ENCODE data around the gene FRMD3.
A peak's percentile ranks its signal among the peaks of the same experiment; 100 is the strongest.

Gene FRMD3

DNA sequence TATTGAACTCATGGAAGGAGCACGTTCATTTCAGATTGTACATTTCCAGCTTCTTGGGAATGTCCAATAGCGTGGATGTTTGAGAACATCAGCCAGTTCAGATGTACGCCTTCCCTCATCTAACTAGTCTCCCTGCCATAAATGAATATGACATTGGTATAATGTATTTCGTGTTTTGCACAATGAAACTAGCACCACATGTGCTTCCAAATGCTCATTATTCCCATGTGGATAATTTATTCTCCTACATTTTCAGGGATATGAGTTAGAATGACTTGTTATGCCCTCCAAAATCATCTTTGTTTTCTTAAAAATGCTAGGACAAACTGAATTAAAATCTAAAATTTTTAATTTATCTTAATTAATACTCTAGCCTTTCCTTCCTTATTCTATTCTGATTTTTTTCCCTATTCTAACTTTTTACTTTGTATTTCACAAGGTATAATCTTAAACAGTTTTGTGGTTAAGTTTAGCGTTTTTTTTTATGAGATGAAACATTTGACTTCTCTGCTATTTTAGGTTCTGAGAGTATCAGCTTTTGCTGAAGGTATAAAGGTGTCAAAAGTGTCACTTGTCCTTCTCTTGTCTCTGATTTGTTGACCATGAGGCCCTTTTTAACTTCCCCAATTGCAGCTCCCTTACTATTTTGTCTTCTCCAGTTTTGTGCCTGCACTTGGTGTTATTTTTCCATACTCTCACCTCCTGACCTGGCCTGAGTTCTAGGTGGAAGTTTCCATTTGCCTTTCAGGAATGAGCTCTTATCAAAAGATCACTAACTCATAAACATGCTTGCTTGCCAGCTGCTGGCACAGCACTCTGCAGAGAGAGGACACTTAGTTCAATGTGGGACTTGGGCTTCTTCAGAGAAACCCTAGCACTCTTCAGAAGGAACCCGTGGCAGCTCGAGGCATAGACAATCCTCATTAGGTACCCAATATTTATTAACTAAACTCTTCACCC is 106.8 kb downstream of the FRMD3 start:
- DNase-seq = no peak

DNA sequence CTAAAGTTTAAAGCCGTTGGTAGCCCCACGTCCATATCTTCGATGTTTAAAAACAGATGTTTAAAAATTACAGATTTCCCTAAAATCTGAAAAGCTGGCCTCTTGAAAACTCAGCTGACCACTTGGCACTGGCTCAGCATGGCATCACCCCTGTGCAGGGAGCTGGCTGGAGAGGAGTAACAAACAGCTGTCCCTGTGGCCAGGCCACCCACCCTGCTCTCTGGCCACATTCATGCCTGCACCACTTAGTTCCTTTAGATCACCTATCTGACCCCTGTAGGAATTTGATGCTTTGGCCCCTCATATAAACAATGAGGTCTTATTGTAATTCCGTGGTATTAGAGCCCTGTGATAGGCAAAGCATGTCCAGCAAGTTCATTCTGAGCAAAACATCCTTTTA is 107.5 kb downstream of the FRMD3 start:
- DNase-seq = no peak

DNA sequence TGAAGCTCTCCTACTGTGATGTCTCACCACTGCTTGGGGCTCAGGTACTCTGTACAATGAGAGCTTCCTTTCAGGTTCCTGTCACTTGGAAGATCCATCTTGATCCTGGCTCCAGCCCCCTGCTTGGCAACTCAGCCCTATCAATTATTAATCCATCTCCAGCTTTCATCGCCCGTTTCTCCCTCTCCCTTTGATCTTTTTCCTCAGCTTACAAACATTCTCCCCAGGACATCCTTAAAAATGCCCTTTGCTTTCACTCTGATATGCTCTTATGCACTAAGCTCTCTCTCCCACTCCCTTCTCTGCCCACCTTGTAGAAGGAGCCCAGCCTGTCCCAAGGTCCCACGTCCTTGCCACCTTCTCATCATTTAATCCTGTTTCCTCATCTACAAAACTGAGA is 109.0 kb downstream of the FRMD3 start:
- DNase-seq = no peak

DNA sequence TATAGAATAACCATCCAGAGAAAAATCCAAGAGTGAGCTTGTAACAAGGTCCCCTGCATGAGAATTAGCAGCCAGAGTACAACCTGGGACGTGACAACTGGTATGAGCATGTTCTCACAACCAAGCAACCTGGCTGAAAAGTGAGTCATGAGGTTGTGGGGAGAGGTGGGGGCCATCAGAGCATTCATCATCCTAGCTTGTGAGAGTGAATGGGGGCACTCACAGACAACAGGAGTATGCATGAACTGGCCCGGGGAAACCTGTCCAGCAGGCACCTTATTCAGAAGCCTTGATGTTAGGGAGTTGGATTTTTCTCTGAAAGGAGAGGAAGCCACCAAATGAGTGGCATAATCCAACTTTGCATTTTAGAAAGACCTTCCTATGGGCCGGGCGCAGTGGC is 113.0 kb downstream of the FRMD3 start:
- no peak for DNase-seq

DNA sequence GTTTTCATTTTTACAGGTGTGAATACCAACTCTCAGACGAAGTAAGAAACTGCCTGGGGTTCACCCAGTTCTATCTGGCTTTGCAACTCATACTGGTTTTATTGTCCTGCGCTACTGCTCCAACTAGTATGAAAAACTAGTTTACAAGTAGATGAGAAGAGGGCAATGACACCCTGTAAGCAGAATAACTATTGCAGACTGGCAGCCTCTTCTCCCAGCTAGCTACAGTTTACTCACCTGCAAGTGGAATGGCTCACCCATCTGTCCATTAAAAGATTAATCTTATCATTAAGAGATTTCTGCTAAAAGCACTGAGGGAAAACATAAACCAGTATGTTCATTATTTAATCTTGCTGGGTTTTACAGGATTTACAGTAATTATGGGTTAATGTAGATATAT is 113.4 kb downstream of the FRMD3 start:
- DNase-seq = no peak

DNA sequence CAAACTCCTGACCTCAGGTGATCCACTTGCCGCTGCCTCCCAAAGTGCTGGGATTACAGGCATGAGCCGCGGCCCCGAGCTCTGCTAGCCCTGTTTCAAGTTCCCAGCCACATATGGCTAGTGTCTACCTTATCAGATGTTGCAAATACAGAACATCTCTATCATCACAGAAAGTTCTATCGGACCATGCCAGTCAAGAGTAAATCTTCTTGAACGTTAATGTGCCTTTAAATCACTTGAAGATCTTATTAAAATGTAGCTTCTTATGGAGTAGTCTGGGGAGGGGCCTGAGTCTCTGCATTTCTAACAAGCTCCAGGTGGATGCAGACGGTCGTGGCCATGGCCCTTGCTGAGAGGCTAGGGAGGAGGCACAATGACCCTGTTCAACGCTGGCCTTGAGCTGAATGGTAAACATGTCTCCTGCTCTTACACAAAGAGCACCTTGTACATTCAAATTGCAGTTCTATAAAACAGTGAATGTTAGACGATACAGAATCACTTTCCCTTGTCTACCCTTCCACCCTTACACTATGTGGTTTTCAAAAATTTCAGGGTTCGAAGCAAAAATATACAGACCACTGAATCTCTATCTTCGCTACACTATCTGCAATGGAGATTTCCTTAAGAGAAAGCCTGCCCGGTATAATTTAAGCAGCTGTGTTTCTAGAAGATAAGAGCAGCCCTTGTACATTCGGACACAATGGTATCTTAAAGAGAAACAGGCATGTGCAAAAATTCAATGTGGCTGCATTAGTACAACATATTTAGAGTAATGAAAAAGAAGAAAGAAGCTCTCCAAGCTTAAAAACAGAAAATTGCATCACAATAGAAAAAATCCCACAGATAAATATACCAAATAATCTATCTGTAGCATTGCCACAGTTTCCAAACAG is 114.1 kb downstream of the FRMD3 start:
- DNase-seq = no peak

DNA sequence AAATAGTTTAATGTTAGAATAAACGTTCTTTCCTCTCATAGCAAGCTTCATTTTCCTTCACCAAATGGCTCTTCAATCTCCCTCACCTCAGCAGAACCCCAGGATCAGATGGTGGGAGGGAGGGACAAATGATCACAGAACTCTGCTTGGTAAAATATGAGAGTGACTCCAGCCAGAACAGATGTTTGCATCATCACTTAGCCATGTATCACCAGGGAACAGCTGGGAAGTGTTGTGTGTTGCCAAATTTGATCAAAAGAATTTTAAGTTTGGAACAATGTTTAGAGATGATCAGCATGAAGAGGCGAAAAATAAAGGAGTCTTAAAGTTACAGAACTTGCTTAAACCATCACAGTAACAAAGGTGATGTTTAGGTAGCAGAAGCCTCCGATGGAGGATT is 115.7 kb downstream of the FRMD3 start:
- DNase-seq = no peak

DNA sequence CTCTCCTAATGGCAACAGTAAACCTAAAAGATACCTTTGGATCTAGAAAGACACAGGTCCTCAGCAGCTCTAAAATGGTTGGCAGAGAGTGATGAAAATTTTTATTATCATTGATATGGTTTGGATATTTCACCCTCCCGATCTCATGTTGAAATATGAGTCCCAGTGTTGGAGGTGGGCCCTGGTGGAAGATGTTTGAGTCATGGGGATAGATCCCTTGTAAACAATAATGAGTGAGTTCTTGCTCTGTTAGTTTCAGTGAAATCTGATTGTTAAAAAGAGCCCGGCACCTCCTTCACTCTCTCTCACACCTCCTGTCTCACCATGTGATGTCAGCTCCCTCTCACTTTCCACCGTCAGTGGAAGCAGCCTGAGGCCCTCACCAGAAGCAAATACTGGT is 117.7 kb downstream of the FRMD3 start:
- no peak for DNase-seq

DNA sequence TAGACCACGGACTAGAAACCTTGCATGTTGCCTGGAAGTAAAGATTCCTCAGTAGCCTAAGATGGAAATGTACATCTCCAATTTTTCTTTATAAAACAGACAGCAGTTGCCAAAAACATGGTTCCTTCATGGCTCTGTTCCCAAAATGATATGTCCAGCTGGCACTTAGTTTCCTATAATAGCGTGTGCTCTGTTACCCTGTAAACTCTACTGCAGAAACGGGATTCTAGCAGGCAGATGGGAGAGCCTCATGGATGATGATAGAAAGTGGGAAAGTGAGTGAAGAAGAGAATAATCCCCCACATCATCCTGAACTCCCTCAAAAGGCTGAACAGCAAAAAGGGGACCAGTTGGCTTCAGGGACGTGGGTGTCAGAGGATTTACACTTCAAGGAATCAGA is 118.2 kb downstream of the FRMD3 start:
- no peak for DNase-seq

DNA sequence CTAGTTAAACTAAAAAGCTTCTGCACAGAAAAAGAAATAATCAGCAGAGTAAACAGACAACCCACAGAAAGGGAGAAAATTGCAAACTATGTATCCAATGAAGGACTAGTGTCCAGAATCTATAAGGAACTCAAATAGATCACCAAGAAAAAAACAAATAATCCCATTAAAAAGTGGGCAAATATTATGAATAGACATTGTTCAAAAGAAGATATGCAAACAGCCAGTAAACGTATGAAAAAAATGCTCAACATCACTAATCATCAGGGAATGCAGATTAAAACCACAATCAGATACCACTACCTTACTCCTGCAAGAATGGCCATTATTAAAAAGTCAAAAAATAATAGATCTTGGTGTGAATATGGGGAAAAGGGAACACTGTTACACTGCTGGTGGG is 119.9 kb downstream of the FRMD3 start:
- no peak for DNase-seq

DNA sequence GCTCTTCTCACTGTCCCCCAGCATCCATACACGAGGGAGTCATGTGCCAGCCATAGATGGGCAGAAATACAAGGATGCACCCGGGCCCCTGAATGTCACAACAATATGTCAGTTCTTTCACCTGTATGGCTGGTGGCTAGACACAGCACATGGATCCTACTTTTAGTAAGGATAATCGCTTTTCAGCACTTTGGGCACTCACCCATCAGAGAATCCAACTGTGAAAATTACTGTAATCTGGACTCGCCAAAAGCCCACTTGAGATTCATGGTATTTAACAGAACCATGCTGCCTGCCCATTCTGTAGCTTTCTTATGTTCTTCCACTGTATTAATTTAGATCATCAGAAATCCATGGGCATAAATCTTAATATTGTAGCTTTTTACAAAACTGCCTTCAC is 124.8 kb downstream of the FRMD3 start:
- DNase-seq = no peak

DNA sequence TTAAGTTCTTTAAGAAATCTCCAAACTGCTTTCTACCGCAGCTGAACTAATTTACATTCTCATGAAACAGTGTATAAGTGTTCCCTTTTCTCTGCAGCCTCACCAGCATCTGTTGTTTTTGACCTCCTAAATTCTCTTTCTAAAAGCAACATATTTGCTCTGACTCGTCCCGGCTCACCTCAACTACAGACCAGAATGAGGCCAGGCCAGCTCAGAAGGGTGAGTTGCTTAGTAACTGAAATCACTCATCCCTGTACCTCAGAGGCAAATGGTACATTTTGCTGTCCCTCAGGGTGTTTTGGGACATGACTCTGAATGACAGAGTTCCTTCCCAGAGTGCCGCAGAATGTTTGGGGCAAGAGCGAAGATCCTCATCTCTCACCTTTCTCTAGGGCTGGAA is 127.5 kb downstream of the FRMD3 start:
- no peak for DNase-seq

DNA sequence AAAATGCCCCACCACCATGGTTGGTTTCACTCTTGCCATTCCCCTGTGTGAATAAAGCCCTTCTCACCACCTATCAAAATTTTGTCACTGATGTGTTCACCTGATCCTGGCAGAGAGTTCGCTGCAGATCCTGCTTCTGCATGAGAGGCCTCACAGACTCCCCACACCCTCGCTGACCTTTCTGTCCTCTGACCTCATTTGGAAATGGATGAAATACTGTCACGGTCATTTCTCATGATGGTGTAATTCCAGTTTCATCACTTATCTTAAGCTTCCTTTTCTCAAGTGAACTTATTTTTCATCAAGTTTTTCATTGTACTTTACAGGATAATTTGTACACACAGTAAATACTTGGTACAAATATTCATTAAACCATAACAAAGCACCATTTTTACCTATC is 131.3 kb downstream of the FRMD3 start:
- no peak for DNase-seq

DNA sequence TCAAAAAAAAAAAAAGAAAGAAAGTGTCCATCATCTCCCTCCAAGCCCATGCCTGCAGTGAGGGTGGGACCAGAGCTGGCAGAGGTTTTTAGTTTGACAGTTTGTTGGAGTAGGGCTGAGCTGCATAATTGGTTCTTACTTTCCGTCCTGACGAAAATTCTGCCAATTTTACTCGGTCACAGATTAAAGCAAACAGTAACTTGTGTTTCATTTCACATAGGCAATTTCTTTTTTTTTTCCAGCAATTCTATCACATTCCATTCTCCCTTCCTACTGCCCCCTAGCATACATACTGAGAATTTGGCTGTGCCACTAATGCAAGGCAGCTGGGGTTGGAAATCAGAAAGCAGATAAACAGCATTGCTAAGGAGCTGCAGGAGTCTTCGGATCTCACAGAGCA is 132.4 kb downstream of the FRMD3 start:
- DNase-seq = no peak

DNA sequence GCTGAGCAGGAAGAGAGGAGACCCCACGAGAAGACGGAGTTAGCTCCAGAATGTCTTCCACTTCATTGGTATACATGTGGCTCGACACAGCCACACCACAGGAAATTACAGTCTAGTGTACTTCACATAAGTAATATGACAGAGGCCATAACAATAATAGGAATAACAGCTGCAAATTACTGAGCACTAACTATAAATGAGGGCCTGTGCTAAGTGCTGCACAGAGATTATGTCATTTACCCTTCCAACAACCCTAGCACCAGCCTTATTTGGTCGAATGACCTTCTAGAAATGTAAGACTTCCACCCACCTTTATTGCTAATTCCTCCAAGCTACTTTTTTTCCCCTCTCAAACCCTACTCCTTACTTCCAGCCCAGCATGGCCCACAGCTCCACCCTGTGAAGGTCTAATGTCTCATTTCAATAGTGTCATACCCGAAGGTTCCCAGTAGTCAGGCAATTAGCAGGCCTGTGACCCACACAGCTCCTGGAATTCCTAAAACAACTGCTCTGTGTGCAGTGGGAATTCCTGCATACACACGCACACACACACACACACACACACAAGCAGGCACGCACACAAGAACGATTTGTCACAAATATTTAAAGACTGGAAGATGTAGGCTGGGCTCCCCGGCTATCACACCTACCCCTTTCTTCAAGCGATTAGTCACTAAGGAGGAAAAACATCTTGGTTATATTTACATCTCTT is 134.5 kb downstream of the FRMD3 start:
- peak; percentile 78 for DNase-seq

DNA sequence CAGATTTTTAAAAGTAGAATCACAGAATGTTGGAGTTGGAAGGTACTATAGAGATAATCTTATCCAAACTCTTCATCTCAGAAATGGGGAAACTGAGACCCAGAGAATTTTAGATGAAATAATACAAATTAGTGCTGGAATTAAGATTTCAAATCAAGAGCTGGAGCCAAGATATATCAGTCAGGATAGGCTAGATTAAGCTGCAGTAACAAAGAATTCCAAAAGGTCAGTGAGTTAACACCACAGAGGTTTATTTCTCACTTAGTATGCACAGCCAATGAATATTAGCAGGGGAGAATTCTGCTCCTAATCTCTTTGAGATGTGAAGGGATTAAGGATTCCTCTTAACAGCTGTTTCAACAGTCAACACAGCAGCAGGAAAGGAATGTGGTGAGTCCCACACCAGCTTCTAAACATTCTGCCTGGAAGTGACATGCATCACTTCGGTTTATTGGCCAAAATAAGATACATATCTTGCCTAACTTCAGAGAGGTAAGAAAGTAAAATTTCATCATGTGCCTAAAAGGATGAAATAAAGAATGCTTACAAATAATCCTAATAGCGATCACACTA is 136.8 kb downstream of the FRMD3 start:
- DNase-seq = peak; percentile 59

DNA sequence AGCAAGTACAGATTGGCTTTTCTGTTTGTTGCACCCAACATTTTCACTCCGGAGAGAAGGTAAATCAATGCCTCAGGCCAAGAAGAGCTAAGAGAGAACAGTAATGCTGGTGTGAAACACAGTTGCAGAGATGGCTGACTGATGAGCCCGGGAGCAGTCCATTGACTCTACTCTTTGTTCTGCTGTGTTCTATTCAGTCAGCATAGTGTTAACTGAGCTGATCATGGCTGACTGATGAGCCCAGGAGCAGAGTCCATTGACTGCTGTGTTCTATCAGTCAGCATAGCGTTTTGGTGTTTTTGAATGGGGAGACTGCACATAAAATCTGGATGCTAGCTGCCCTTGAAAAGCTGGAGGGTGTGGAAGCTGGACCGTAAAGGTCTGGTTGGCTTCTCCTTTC is 141.4 kb downstream of the FRMD3 start:
- DNase-seq = no peak

DNA sequence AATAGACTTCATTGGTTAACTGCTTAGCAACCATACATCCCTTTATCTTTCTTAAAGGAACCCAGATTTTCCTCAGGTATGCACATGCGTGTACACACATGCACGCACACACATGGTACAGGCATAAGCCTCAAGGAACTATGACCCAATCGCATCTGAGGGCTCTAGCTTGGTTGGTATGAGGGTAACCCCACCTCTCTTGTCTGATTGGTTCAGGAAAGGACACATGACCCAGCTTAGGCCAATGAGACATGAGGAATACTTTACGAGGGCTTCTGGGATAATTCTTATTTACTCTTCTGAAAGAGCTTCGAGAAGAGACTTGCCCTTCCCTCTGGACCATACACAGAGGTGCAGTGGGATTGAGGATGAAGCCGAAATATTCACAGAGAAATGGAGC is 141.9 kb downstream of the FRMD3 start:
- no peak for DNase-seq

DNA sequence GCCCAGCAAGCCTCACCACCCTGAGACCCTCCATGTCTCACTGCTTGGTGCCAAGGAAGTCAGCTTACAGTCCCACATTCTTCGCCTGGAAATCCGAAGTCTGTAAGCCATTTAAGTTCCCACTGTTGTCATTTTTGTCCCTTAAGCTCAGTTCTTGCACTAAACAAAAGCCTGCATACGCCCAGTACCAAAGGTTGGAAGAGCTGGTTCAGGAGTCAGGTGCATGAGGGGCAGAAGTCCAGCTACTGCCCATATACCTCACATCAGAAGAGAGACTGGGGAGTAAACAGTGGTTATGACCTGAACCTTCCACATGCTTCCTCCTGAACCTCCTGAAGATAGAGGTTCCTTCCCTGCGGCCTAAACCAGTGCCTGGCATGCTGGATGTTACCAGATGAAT is 146.0 kb downstream of the FRMD3 start:
- DNase-seq = no peak

DNA sequence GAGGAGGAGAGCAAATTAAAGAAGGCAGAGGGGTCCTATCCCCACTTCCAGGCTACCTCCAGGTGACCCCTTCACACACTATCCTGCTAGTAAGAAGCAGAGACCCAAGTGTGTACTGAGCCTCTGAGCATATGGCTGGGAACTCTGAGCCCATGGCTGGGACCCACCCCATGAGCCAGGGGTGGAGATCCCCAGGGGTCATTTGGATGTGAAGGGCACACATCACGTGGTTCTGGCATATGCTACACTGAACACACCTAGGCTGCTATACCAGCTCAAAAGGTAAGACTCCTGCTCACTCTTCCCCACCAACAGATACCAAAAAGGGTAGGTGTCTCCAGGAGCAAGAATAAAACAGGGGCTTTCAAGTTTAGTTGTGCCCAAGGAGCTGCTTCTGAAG is 149.9 kb downstream of the FRMD3 start:
- DNase-seq = no peak

DNA sequence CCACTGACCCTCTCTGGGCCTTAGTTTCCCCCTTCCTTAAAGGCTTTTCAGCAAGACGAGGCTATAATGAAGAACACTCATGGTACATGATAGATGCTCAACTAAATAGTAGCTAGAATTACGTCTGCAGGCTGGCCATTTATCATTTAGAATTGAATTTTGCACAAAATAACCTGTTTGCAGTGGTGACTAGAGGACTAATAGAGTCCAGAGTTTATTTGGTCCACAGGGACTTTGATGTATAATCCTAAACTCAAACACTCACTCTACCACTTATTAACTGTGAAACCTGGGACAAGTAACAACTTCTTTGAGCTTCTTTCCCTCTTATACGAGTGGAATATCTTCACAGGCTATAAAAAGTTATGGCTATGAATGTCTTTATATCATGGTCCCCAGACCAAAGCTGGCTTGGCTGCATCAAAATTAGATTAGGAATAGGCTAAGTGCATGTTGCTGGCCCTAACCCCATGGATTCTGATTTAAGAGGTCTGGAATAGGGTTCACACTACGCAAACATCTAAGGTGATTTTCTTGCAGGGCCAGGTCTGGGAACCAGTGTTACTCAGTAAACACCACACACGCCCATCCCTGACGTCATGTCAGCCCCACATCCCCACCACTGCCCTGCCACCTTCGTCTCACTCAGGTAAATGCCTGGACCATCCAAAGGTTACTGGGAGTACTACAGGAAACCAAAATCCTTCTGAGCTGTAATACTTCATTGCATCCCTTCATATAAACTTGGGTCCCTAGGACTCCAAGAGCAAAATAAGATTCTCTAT is 150.6 kb downstream of the FRMD3 start:
- DNase-seq = no peak

DNA sequence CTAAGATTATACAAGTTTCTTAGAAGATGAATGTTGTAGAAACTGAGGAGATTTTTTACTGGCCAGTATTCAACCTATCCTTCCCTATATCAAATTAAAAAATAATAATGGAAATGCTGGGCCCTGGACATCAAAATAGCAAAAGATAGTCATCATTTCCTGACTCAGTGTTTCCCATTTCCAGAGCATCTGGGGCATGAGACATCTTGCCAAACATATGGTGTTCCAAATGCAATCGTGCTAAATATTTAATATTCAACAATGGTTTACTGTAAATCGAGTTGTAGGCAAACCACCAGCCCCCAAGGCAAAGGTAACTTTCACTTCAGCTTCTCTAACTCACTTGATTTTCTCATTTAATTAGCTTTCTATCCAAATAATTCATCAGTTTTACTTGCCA is 152.9 kb downstream of the FRMD3 start:
- DNase-seq = peak; percentile 45

Data from fibroblast of skin of back (primary cell).